ENCODE measurements around the gene SLC16A13.

SLC16A13 gene

DNA sequence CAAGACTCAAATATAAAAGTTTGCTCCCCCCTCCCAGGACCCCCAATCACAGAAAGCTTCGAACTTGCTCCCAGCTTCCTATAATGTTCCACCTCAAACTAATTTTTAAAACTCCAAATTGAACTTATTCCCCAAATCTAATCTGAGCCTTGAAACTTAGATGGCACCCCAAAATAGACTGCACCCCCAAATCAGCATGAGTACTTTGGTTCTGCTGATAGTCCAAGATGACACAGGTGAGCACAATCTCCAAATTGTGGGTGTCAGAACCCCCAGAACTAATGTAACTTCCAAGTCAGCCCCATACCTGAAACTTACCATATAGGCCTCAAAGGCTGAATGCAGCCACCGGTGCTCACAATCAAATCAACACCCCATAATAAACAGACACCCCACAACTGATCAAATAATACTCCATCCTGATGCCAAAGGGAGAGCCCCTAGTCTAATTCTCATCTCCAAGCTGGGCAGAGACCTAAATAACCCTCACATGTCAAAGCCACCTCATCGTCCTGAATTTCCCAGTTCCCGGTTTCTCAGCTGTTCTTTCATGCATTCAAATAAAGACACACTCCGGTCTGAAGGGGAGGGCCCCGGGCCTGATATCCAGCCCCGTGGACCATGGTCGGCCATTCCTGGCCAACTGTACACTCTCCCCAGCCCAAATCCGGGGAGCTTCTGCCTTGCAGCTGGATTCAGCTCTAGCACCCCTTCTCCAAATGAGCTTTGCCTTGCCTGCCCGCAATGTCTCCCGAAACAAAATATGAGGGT is 14.7 kb upstream of the SLC16A13 start:
- DNase-seq (no peak), ATAC-seq (no peak)
- no peaks in the 10 kb centered on the region for H3K9me3 Mint-ChIP-seq
- H3K27ac Mint-ChIP-seq = no peak overlapping the region
- H3K4me3 Mint-ChIP-seq = peak overlapping the region; percentile 84 to 90
- H3K27me3 Mint-ChIP-seq = peaks cover 17% of the 10 kb centered on the region
- H3K4me1 Mint-ChIP-seq = peaks cover 85% of the 10 kb centered on the region

DNA sequence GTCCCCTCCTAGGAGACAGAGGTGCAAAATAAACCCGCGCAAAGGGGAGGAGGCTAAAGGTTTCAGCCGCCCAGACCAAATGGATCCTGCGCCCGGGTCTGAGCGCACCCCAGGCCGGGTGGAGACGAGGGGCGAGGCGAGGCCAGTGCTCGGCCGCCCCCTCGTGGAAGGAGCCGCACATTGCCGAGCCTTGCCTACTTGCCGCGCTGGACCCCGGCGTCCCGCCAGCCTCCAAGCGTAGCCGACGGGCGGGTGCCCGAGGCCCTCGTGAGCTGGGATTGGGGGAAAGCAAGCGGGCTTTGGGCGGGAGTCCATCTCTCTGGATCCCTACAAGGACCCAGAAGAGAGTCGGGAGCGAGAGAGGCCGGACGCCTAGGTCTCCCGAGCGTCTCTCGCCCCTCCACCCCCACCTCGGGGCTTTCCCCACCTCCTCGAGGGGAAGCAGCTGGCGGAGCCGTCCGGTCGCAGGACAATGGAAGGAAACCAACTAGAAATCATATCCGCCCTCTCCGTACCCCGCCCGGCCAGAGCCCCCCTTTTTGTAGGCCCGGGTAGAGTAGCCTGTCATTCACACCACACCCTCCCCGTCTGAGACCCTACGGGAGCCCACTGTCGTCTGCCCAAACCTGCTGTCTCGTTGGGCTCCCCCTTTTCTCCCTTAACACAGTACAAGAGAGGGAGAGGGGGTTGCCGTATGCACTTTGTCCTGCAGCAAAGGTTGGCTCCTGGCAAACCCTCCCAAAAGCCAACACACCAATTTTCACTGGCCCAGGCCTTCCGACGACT is 13.6 kb upstream of the SLC16A13 start:
- Mint-ChIP-seq H3K4me3 (peak overlapping the region; percentile 84 to 90), H3K27me3 (peaks cover 17% of the 10 kb centered on the region), H3K9me3 (no peaks in the 10 kb centered on the region), H3K4me1 (peaks cover 74% of the 10 kb centered on the region), H3K27ac (peak overlapping the region in 1 of 2 donors; percentile 97)
- peak; percentile 90 to 92 for DNase-seq
- peak; percentile 82 for ATAC-seq

DNA sequence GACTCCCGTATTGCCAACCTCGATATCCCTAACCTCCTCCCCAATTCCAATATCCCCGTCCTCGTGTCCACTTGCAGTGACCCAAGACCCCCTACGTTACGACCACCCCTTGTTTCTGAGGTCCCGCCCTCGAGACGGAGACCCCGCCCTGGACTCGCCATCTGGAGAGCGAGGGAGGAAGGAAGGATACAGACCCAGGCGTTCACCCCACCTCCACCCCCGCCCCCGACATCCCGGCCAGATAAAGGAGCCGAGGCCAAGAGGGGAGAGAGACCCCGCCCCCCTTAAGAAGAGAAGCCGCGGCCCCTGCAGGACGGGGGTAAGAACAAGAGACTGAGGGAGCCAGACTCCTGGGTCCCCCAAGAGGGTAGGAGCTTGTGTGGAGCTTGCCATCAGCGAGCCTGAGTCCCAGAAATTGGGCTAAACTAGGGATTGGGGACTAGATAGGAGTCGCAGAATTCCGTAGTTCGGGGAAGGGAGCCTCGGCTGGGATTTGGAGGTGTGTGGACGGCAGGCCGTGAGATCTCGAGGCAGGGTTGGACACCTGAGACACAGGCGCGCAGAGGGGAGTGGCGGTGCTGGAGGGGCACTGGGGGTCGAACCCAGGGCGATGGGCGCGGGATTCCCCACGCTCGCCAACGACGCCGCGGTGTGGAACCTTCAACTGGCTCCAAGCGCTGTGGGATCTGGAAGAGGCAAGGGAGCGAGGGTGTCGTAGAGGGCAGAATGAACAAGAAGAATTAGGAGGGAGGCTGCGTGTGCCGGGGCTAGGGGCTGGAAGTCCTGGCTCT is 12.8 kb upstream of the SLC16A13 start, which contains the start of gene BCL6B:
Gene BCL6B, plus strand, starts transcription at position 270 of the 791 bp plus-strand sequence. CDS start 622 bp downstream, outside the sequence.
- no peaks in the 10 kb centered on the region for H3K9me3 Mint-ChIP-seq
- peak within 1 kb of the TSS; percentile 84 to 90 for H3K4me3 Mint-ChIP-seq
- peak; percentile 35 to 50 for DNase-seq
- H3K4me1 Mint-ChIP-seq = peaks cover 66% of the 10 kb centered on the region
- peaks cover 17% of the 10 kb centered on the region for H3K27me3 Mint-ChIP-seq
- no peak for ATAC-seq
- peak within 1 kb of the TSS; percentile 10 to 97 for H3K27ac Mint-ChIP-seq

DNA sequence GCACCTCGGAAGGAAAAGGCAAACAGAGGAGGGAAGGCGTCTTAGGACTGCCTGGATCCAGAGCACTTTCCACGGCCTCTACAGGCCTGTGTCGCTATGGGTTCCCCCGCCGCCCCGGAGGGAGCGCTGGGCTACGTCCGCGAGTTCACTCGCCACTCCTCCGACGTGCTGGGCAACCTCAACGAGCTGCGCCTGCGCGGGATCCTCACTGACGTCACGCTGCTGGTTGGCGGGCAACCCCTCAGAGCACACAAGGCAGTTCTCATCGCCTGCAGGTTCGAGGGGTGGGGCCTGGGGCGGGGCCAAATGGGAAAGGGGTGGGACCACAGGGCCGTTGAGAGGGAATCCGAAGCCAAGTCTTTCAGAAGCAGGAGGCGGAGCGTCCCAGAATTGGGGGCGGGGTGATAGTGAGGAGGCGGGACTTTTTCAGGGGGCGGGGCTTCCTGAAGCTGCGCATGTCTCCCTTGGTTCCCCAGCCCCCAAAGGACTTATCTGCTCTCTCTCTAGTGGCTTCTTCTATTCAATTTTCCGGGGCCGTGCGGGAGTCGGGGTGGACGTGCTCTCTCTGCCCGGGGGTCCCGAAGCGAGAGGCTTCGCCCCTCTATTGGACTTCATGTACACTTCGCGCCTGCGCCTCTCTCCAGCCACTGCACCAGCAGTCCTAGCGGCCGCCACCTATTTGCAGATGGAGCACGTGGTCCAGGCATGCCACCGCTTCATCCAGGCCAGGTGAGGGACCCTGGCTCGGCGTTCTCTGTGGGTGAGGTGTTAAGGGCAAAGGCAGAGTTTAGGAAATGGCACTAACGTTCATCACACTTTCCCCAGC is 12.0 kb upstream of the SLC16A13 start:
- peak; percentile 96 for DNase-seq
- Mint-ChIP-seq H3K4me1 (peaks cover 60% of the 10 kb centered on the region), H3K27me3 (peaks cover 17% of the 10 kb centered on the region), H3K9me3 (peaks cover 0 to under 1% of the 10 kb centered on the region in 2 donors), H3K4me3 (peak overlapping the region; percentile 84 to 90), H3K27ac (peak overlapping the region in 1 of 2 donors; percentile 43)
- peak; percentile 77 for ATAC-seq

DNA sequence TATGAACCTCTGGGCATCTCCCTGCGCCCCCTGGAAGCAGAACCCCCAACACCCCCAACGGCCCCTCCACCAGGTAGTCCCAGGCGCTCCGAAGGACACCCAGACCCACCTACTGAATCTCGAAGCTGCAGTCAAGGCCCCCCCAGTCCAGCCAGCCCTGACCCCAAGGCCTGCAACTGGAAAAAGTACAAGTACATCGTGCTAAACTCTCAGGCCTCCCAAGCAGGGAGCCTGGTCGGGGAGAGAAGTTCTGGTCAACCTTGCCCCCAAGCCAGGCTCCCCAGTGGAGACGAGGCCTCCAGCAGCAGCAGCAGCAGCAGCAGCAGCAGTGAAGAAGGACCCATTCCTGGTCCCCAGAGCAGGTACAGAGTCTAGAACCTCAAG is 11.4 kb upstream of the SLC16A13 start:
- no peak for DNase-seq
- ATAC-seq = no peak
- H3K4me3 Mint-ChIP-seq = no peak overlapping the region
- H3K9me3 Mint-ChIP-seq = peaks cover 0 to 6% of the 10 kb centered on the region in 2 donors
- H3K27ac Mint-ChIP-seq = peak overlapping the region in 1 of 2 donors; percentile 43
- peaks cover 60% of the 10 kb centered on the region for H3K4me1 Mint-ChIP-seq
- peaks cover 17% of the 10 kb centered on the region for H3K27me3 Mint-ChIP-seq

DNA sequence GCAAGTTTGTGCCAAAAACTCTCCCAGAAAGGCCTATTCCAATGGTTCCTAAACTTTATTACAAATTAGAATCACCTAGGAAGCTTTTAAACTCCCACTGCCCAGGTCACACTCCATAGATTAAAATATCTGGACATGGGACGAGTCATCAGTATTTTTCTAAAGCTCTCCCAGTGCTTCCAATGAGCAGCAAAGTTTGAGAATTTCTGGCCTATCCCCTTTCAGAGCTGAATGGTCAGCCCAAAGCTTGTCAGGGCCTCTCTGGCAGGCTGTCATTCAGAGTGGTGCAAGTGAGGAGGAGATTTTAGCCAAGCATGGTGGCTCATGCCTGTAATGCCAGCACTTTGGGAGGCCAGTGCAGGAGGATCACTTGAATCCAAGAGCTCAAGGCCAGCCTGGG is 10.6 kb upstream of the SLC16A13 start:
- peaks cover 60% of the 10 kb centered on the region for H3K4me1 Mint-ChIP-seq
- H3K9me3 Mint-ChIP-seq = peaks cover 0 to 10% of the 10 kb centered on the region in 2 donors
- H3K27me3 Mint-ChIP-seq = peaks cover 14% of the 10 kb centered on the region
- DNase-seq (no peak), ATAC-seq (no peak)
- no peak overlapping the region for H3K27ac Mint-ChIP-seq
- H3K4me3 Mint-ChIP-seq = no peak overlapping the region

DNA sequence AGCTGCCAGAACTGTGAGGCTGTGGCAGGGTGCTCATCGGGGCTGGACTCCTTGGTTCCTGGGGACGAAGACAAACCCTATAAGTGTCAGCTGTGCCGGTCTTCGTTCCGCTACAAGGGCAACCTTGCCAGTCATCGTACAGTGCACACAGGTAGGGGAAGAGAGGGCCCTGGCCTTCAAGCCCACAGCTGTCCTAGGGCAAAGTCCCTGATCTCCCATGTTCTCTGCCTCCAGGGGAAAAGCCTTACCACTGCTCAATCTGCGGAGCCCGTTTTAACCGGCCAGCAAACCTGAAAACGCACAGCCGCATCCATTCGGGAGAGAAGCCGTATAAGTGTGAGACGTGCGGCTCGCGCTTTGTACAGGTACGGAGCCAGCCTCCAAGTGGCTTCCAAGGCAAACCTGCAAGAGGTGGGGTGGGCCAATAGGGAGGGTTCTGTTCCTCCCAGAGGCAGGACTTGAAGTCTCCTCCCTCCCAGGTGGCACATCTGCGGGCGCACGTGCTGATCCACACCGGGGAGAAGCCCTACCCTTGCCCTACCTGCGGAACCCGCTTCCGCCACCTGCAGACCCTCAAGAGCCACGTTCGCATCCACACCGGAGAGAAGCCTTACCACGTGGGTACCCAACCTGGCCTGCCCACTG is 9.2 kb upstream of the SLC16A13 start:
- Mint-ChIP-seq H3K27ac (no peak overlapping the region), H3K4me3 (no peak overlapping the region), H3K9me3 (peaks cover 0 to 10% of the 10 kb centered on the region in 2 donors), H3K4me1 (peaks cover 58% of the 10 kb centered on the region), H3K27me3 (peaks cover under 1% of the 10 kb centered on the region)
- ATAC-seq (no peak), DNase-seq (no peak)

DNA sequence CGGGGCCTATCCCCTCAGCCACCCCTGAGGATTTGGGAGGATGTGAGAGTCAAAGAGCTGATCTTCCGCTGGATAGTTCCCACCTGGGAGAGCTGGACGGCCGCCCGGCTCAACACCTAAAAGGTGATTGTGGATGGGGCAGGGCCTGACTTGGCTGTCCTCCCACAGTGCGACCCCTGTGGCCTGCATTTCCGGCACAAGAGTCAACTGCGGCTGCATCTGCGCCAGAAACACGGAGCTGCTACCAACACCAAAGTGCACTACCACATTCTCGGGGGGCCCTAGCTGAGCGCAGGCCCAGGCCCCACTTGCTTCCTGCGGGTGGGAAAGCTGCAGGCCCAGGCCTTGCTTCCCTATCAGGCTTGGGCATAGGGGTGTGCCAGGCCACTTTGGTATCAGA is 8.5 kb upstream of the SLC16A13 start:
- ATAC-seq (no peak), DNase-seq (no peak)
- Mint-ChIP-seq H3K9me3 (peaks cover 0 to 10% of the 10 kb centered on the region in 2 donors), H3K27ac (no peak overlapping the region), H3K27me3 (no peaks in the 10 kb centered on the region), H3K4me3 (no peak overlapping the region), H3K4me1 (peaks cover 58% of the 10 kb centered on the region)

DNA sequence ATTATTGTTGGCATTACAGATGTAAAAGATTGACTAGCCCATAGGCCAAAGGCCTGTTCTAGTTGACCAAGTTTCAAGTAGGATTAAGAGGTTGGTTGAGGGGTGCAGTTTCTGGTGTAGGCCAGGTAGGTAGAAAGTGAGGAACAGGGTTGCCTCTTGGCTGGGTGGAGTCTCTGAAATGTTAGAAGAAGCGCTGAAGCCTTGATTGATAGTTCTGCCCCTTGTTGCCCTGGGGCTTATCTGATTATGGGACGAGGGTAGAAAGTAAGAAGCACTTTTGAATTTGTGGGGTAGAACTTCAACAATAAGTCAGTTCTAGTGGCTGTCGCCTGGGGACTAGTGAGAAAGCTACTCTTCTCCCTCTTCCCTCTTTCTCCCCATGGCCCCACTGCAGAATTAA is 6.7 kb upstream of the SLC16A13 start:
- Mint-ChIP-seq H3K27ac (no peak overlapping the region), H3K4me1 (peaks cover 57% of the 10 kb centered on the region), H3K9me3 (peaks cover 0 to 10% of the 10 kb centered on the region in 2 donors)

DNA sequence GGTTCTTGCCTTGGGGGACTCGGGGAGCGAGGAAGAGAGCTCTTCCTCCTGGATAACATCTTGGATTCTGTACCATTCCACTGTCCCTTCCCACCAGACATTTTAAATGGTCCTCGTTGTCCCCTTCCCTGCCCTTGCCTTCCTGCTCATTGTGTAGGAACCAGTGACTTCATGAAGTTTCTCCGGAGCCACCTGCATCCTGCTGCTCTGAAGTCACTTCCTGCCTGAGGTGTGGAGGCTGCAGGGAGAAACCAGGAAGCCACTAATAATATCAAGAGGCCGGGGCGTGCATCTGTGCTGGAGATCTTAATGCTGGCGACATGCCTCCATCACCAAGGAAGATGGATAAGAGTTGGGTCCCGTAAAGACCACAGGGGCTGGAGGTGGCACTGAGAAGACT is 6.2 kb upstream of the SLC16A13 start:
- DNase-seq = peak in 1 of 2 donors; percentile 55

More for the DNA sequence above, 6.7 kb upstream of the SLC16A13 start:
- DNase-seq (no peak), ATAC-seq (no peak)
- Mint-ChIP-seq H3K4me3 (peak overlapping the region; percentile 9 to 30), H3K27me3 (no peaks in the 10 kb centered on the region)

DNA sequence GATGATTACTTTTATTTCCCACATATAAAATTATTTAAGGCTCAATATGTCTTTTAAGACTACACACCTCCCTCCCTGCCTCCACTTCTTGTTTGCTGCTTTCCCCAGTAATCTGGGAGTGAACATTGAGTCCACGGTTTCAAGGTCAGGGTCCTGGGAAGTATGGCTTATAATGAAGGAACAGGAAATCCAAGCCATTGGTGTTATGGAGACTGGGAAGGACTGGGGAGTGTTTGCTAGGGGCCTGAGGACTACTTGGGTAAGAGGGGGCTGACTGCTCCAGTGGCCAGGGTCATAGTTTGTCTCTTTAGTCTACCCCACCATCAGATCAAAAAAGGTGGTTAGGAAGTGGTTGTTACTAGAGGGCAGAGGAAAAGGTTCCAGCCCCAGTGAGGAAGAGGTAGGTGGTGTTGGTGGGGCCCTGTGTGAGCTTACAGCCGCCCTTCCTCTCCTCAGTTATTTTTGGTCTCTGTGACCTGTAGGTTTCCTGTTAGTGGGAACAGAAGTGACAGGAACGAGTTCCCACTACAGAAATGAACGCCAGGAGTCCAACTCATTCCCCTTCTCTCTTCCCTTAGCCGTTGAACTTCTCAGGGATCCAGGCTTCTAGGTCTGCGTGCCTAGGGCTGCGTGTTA is 742 bp upstream of the SLC16A13 start:
- no peaks in the 10 kb centered on the region for H3K9me3 Mint-ChIP-seq
- peak overlapping the region; percentile 98 for H3K27ac Mint-ChIP-seq
- H3K4me1 Mint-ChIP-seq = peaks cover 80% of the 10 kb centered on the region
- DNase-seq = peak; percentile 54 to 66
- peak; percentile 70 for ATAC-seq
- no peaks in the 10 kb centered on the region for H3K27me3 Mint-ChIP-seq
- peak overlapping the region; percentile 89 to 92 for H3K4me3 Mint-ChIP-seq

More for the DNA sequence above, 6.2 kb upstream of the SLC16A13 start:
- peaks cover 58% of the 10 kb centered on the region for H3K4me1 Mint-ChIP-seq
- no peaks in the 10 kb centered on the region for H3K27me3 Mint-ChIP-seq
- H3K27ac Mint-ChIP-seq = peak overlapping the region; percentile 54 to 75
- peaks cover 0 to 10% of the 10 kb centered on the region in 2 donors for H3K9me3 Mint-ChIP-seq
- ATAC-seq = peak; percentile 87
- H3K4me3 Mint-ChIP-seq = peak overlapping the region; percentile 72 to 83

DNA sequence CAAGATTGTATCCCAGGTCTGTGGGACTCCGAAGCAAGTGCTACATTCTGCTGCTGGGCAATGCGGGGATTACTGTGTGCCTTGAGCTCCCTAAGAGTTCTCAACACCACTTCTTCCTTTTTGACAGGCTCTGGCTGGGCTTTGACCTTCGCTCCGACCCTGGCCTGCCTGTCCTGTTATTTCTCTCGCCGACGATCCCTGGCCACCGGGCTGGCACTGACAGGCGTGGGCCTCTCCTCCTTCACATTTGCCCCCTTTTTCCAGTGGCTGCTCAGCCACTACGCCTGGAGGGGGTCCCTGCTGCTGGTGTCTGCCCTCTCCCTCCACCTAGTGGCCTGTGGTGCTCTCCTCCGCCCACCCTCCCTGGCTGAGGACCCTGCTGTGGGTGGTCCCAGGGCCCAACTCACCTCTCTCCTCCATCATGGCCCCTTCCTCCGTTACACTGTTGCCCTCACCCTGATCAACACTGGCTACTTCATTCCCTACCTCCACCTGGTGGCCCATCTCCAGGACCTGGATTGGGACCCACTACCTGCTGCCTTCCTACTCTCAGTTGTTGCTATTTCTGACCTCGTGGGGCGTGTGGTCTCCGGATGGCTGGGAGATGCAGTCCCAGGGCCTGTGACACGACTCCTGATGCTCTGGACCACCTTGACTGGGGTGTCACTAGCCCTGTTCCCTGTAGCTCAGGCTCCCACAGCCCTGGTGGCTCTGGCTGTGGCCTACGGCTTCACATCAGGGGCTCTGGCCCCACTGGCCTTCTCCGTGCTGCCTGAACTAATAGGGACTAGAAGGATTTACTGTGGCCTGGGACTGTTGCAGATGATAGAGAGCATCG is 2.4 kb downstream of the SLC16A13 start:
- no peaks in the 10 kb centered on the region for H3K9me3 Mint-ChIP-seq
- DNase-seq = no peak
- no peak for ATAC-seq
- H3K27me3 Mint-ChIP-seq = no peaks in the 10 kb centered on the region
- peaks cover 74% of the 10 kb centered on the region for H3K4me1 Mint-ChIP-seq
- peak overlapping the region in 1 of 2 donors; percentile 44 for H3K4me3 Mint-ChIP-seq
- no peak overlapping the region for H3K27ac Mint-ChIP-seq

DNA sequence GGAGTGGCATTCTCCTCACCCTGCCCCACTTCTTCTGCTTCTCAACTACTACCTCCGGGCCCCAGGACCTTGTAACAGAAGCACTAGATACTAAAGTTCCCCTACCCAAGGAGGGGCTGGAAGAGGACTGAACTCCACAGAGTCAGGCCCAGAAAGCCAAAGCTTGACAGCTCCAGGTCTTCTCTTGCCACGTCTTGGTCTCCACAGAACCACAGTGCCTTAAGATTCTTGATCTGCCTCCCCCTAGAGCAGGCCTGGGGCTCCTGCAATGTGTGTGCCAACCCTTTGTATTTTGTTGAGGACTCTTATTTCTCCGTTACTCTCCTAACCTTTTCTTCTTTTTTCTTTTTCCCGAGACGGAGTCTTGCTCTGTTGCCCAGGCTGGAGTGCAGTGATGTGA is 4.0 kb downstream of the SLC16A13 start:
- Mint-ChIP-seq H3K4me3 (no peak overlapping the region), H3K4me1 (peaks cover 66% of the 10 kb centered on the region), H3K27me3 (no peaks in the 10 kb centered on the region), H3K9me3 (no peaks in the 10 kb centered on the region), H3K27ac (no peak overlapping the region)
- no peak for DNase-seq
- no peak for ATAC-seq
